Cerebellar nuclear complex (tissue), 1 donor: ENCODE data around the gene MFRP.

ENCODE experiments used
- DNase-seq, 2 experiments: peaks; one replicate each; lab custom pipeline; 2025; lab: John Stamatoyannopoulos, UW

Gene MFRP

GRCh38 chr11:119373059-119373920 is 26.8 kb upstream of the MFRP start:
- DNase-seq, result no peak

- no peak for DNase-seq
These were observed 26.0 kb upstream of the MFRP start for GRCh38 chr11:119372260-119373058.

GRCh38 chr11:119371778-119372182 is 25.3 kb upstream of the MFRP start:
- DNase-seq, result no peak

GRCh38 chr11:119371067-119371601 is 24.6 kb upstream of the MFRP start:
- no peak for DNase-seq

- no peak for DNase-seq
These were observed 24.1 kb upstream of the MFRP start for GRCh38 chr11:119370486-119371046.

GRCh38 chr11:119369132-119369925 is 22.8 kb upstream of the MFRP start:
- DNase-seq, result no peak

GRCh38 chr11:119368121-119369034 is 21.9 kb upstream of the MFRP start:
- DNase-seq, result no peak

- no peak for DNase-seq
These were observed 21.2 kb upstream of the MFRP start for GRCh38 chr11:119367661-119368120.

GRCh38 chr11:119366690-119367620 is 20.4 kb upstream of the MFRP start:
- DNase-seq, result no peak

GRCh38 chr11:119365071-119365591 is 18.6 kb upstream of the MFRP start:
- DNase-seq, result no peak

GRCh38 chr11:119363851-119364590 is 17.5 kb upstream of the MFRP start:
- no peak for DNase-seq

- DNase-seq, result no peak
These were observed 16.8 kb upstream of the MFRP start for GRCh38 chr11:119363081-119363850.

- peak in 1 of 2 experiments; percentile 59 for DNase-seq
These were observed 16.2 kb upstream of the MFRP start for GRCh38 chr11:119362741-119363080.

GRCh38 chr11:119361941-119362725 is 15.6 kb upstream of the MFRP start:
- no peak for DNase-seq

- no peak for DNase-seq
These were observed 14.7 kb upstream of the MFRP start for GRCh38 chr11:119361056-119361787.
